ENCODE data around the gene FAM78A. TPM values are rescaled to one million over a fixed set of nuclear protein-coding genes. Genes with fewer than 3 reads are reported as not detected.

The FAM78A gene
- total RNA-seq, 6 donors from 2014 or later: 4.5 to 19.1 (median 9.3) TPM

DNA sequence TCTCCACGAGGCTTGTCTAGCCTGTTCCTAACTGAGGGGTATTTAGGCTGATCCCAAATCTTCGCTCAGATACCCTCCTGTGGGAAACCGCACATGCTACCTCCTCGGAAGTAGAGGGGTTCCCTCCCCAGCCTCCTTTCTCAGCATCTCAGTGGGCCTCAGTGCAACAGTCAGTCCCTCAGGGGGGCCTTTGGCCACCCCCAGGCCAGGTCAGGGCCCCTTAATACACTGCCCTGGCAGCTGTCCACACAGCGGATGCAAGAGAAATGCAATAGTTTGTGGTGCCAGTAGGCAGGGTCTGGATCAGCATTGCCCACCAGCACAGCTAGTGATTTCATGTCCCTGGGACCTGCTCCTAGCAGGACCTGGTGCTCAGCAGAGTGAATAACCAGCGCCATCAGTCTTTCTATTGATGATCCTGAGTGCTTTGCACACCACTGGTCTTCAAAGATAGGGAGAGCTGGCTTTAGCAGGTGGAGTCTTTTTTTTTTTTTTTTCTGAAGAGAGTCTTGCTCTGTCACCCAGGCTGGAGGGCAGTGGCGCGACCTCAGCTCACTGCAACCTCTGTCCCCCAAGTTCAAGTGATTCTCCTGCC is 20.7 kb upstream of the FAM78A start:
- no peaks in the 10 kb centered on the region for H3K4me1 ChIP-seq
- ATAC-seq (ENCODE audit: low FRiP score in 2 of 2) (no peak), DNase-seq (no peak)
- H3K9me3 ChIP-seq: no peaks in the 10 kb centered on the region
- no peak overlapping the region for H3K4me3 ChIP-seq
- H3K27ac ChIP-seq: no peak overlapping the region
- TF ChIP-seq EP300 (IDR thresholded peaks at IDR 0.05): no peak
- no peak for TF ChIP-seq CTCF (IDR thresholded peaks at IDR 0.05)
- TF ChIP-seq POLR2AphosphoS5 (IDR thresholded peaks at IDR 0.05): no peak
- no peak for TF ChIP-seq POLR2A (IDR thresholded peaks at IDR 0.05)
- H3K27me3 ChIP-seq: no peaks in the 10 kb centered on the region
- no peaks in the 10 kb centered on the region for H3K36me3 ChIP-seq
- WGBS, 2 donors: 87 to 92% methylated on average over 4 to 6 of the region's 8 CpGs

DNA sequence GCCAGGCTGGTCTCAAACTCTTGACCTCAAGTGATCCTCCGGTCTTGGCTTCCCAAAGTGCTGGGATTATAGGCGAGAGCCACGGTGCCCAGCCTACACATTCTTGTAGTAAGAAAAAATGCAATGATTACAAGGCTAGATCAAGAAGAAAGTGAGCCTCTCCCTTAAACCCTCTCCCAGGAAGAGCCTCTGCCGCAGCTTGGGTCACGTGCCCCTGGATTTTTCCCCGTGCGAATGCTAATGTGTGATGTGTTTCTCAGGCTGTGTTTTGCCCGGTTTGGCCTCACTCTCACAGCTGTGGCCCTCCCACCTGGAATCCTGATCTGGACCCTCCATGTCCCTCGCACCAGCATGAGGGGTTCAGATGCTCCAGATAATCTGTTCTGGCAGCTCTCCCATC is 20.1 kb upstream of the FAM78A start:
- Histone ChIP-seq H3K27me3 (no peaks in the 10 kb centered on the region), H3K4me3 (no peak overlapping the region), H3K27ac (no peak overlapping the region), H3K4me1 (no peaks in the 10 kb centered on the region), H3K9me3 (no peaks in the 10 kb centered on the region), H3K36me3 (no peaks in the 10 kb centered on the region)
- 82 to 84% methylated on average over 9 of the region's 9 CpGs for WGBS, 2 donors
- DNase-seq (no peak), ATAC-seq (ENCODE audit: low FRiP score in 2 of 2) (no peak)
- no peak for TF ChIP-seq POLR2A (IDR thresholded peaks at IDR 0.05)
- TF ChIP-seq POLR2AphosphoS5 (IDR thresholded peaks at IDR 0.05): no peak
- TF ChIP-seq EP300 (IDR thresholded peaks at IDR 0.05): no peak

DNA sequence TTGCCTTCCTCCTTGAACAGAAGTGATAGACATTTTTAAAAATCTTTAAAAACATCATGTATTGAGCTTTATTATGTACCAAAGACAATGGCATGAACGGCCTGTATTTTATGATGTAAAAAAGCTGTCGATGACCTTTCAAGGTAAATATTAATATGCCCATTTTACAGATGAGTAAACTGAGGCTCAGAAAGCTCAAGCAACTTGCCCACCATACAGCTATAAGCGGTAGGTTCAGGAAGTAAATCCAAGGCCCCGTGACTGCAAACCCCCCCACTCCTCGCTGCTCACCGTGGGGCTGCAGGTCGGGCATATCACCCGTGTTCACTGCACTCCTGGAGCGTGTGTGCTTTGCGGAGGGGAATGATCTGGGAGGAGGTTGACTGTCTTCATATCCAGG is 16.6 kb upstream of the FAM78A start:
- ATAC-seq (ENCODE audit: low FRiP score in 2 of 2) (no peak), DNase-seq (no peak)
- no peaks in the 10 kb centered on the region for H3K4me1 ChIP-seq
- TF ChIP-seq POLR2AphosphoS5 (IDR thresholded peaks at IDR 0.05) (no peak), CTCF (IDR thresholded peaks at IDR 0.05) (no peak), EP300 (IDR thresholded peaks at IDR 0.05) (no peak), POLR2A (IDR thresholded peaks at IDR 0.05) (no peak)
- no peaks in the 10 kb centered on the region for H3K36me3 ChIP-seq
- WGBS, 2 donors: 91 to 97% methylated on average over 10 of the region's 10 CpGs
- H3K27ac ChIP-seq: no peak overlapping the region
- no peaks in the 10 kb centered on the region for H3K9me3 ChIP-seq
- H3K27me3 ChIP-seq: no peaks in the 10 kb centered on the region
- H3K4me3 ChIP-seq: no peak overlapping the region

GRCh38 chr9:131291795-131292315 is 15.5 kb upstream of the FAM78A start:
- no peak overlapping the region for H3K27ac ChIP-seq
- H3K9me3 ChIP-seq: no peaks in the 10 kb centered on the region
- no peak for ATAC-seq (ENCODE audit: low FRiP score in 2 of 2)

More at GRCh38 chr9:131291795-131292315, 15.5 kb upstream of the FAM78A start:
- Histone ChIP-seq H3K27me3 (no peaks in the 10 kb centered on the region), H3K4me1 (no peaks in the 10 kb centered on the region), H3K4me3 (no peak overlapping the region), H3K36me3 (no peaks in the 10 kb centered on the region)
- TF ChIP-seq POLR2A (IDR thresholded peaks at IDR 0.05): no peak
- TF ChIP-seq EP300 (IDR thresholded peaks at IDR 0.05): no peak
- no peak for TF ChIP-seq POLR2AphosphoS5 (IDR thresholded peaks at IDR 0.05)
- no peak for TF ChIP-seq CTCF (IDR thresholded peaks at IDR 0.05)
- DNase-seq: no peak
- 82 to 83% methylated on average over 6 to 7 of the region's 7 CpGs for WGBS, 2 donors
